Retinal pigment epithelial cell (primary cell): ENCODE measurements around the gene OR6K3.

Experiments used
- DNase-seq: peaks from one replicate; pipeline ENCODE4 v3.0.0-alpha.2; 2010; ENCODE audit warnings: low read depth
- H3K4me3 ChIP-seq: 2 replicates; pipeline ENCODE4 v1.5.1; 2011; ENCODE audit warnings: mild to moderate bottlenecking, low read length, control low read depth, moderate library complexity
- TF ChIP-seq, protein P1 (sequence below): conservative IDR thresholded peaks from 2 replicates; pipeline ENCODE4 v1.5.1; 2011; ENCODE audit warnings: low read depth, low read length, control low read depth, inconsistent platforms

Gene OR6K3

DNA sequence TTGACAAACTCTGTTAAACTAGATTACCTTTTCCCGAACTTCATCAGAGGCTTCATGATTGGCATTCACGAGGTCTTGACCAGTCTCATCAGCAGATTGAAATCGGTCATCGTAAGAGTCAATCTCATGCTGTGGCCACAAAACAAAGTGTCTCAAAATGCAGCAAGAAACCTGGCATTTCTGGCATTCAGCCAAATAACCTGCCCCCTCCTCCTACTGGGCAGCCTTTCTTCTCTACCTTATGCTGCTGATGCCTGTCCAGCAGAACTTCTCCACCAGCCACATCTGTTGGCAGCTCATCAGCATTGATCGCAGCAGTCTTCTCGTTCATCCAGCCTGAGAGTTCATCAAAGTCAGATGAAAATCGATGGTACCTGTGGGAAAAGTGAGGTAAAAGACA lies 46.2 kb downstream of the OR6K3 start:
- no peak overlapping the region for H3K4me3 ChIP-seq
- TF ChIP-seq, protein P1, sequence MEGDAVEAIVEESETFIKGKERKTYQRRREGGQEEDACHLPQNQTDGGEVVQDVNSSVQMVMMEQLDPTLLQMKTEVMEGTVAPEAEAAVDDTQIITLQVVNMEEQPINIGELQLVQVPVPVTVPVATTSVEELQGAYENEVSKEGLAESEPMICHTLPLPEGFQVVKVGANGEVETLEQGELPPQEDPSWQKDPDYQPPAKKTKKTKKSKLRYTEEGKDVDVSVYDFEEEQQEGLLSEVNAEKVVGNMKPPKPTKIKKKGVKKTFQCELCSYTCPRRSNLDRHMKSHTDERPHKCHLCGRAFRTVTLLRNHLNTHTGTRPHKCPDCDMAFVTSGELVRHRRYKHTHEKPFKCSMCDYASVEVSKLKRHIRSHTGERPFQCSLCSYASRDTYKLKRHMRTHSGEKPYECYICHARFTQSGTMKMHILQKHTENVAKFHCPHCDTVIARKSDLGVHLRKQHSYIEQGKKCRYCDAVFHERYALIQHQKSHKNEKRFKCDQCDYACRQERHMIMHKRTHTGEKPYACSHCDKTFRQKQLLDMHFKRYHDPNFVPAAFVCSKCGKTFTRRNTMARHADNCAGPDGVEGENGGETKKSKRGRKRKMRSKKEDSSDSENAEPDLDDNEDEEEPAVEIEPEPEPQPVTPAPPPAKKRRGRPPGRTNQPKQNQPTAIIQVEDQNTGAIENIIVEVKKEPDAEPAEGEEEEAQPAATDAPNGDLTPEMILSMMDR, result no peak
- no peak for DNase-seq
